Activated effector memory CD4-positive, alpha-beta T cell treated with Interleukin-2 at 50 U/mL for 16 hours (primary cell): ENCODE data around the gene TANC1.
A peak's percentile ranks its signal among the peaks of the same experiment; 100 is the strongest.

Experiments
- DNase-seq: peaks from one replicate; pipeline ENCODE4 v3.0.0-alpha.2; 2020

Gene TANC1

DNA sequence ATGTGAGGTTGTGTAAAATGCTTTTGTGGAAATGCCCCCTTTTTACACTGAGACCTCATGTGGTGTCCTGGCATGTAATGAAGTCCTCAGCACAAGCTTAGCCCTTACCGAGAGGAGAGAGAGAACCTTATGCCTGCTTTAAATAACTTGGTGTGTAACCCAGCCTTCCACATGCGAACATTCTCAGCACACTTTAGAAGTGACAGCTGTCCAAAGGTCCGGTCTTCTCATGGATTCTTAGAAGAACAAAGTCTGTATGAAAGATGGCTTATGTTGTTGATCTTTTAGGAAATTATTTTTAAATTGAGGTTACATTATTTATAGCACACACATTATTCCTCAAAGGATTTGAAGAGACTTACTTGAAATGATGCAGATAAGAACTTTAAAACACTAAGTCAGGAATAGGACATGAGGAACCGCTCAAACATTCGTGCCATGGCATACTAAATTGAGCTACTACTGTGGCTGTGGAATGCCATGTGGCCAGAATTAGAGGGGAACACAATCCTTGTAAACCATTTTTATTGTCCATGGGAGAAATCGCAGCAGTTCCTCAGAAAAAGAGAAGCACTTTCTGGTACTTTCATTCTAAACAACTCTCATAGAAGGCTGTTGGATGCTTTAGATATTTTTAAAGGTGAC, 238.4 kb downstream of the TANC1 start:
- DNase-seq = no peak

DNA sequence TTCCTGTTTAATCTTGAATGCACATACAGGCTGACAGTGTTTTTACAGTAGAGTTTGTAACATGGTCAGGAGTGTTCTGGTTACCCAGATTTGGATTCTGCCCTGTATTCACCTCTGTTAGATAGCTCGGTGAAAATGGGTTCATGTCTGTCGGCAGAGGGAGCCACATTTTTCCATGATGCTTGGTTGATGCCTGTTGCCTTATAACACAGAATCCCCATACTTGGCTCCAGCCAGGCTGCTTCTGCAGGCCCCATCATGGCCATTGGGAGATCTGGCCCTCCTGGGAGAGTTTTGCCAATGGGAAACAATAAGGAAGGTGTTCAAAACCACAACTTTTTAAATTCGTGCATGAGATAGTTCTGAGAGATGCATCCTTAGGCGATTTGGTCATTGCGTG, 240.0 kb downstream of the TANC1 start:
- no peak for DNase-seq

DNA sequence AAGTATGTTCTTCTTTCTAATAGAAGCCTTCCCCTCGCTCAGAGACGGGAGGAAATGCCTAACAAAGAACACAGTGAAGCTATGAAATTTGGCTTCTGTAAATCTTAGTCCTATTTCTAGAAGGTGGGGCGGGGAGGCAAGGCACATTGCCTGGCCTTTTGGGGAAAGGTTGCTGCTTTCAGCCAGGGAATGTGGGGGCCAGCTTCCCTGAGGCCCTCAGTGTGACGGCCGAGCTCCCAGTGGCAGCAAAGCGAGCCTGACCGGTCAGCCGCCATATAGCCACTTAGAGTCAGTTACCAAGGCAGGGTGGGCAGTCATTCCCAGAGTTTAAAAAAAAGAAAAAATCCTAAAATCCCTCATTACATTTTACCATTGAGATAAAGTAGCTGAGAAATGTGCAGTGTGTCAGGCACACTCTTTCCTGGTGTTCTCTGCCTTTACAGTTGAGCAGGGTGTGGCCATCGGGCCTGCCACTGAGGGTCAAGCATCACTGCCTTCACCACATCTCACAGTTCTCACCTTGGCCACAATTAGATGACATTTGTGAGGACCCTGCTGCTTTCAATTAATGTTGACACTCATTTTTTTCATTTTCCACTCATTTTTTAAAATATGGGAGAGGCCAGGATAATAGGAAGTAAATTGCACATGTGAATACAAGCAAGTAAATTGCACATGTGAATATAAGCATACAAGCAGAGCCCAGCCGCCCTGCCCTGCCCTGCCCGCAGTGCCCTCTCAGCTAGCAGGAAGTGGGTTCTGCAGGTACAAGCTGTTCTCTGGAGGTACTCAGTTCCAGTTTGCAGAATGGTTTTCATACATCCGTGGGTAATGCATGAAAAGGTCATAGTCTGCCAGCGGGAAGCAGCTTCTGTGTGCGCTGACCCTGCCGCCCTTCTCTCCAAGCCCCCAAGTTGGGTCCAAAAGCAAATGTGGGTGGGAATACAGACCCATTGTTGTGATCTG, 241.2 kb downstream of the TANC1 start:
- DNase-seq = peak; percentile 49

DNA sequence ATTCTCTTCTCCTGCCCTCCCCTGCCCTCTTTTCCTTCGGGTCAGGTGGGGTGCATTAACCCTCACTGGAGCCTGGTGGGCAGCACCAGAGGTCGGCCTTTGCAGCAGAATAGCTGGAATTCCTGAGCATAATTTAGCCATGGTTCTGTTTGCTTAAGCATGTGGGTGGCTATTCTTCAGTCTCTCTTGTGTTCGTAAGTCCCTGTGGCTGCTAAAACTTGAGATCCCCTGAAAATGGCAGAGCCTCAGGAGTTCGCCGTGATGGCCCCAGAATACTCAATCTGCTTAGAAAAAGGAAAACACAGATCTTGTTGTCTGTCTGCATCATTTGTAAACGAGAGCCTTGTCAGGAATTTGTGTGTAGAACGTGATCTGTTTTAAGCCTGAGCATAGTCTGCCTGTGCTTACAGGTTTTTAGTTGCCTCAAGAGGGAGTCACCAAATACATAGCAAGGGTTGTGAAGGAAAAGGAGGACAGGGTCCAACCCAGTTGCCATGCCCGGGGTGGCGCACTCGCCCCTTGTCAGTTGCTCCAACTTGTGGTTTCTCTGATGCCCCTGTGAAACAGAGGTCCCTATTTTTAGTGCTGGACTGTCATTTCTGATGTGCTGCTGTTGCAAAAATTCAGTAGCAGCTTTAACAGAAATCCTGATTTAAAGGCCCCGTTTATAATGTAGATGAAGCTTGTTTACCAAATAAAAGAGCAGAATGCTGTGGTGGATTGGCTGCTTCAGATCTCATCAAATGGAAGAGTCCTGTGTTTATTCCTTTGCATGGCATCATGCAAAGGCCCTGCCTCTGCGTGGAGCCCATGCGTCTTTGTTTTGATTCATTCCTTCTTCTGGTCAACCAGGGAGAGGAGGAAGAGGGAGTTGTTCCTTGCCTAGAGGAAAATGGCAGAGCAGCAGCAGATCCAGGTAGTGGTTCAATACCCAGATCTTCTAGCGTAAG, 243.3 kb downstream of the TANC1 start:
- DNase-seq = no peak

DNA sequence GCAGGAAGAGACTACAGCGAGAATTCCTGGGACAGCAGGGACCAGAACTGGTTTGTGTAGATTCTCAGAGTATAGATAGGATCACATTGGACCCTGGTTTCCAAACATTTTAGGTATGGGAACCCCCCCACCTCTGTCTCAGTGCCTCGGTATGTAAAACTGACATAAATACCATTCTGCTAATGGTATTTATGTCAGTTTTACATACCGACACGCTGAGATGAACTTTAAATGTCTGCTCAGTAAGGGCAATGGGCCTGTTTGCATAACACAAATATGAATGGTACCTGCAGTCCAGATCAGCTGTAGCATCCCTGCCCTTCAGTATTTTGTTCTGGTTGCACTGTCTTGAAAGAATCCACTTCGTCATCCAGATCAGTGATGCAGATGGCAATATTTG, 244.9 kb downstream of the TANC1 start:
- DNase-seq = no peak

DNA sequence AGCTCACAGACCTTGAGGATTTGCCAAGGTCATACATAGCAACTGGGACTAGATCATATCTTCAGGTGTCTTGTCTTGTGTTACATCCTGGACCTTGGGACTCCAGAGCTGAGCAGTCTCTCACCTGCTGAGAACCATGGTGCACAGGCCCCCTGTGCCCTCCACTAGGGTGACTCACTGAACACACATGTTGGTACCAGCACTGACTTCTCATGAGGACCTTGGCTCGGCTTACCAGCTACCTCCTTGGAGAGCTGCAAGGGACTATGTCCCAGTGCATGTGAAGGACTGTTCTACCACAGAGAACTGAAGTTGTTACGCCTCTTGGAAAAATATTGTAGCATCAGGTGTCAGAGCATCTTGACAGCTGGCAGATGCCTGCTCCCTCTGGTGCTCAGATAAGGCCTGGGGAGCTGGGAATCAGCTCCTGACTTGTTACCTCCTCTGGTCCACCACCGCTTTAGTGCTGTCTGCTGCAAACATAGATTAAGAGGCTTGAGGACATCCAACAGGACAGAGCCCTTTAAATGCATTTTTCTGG, 246.0 kb downstream of the TANC1 start:
- DNase-seq = no peak

DNA sequence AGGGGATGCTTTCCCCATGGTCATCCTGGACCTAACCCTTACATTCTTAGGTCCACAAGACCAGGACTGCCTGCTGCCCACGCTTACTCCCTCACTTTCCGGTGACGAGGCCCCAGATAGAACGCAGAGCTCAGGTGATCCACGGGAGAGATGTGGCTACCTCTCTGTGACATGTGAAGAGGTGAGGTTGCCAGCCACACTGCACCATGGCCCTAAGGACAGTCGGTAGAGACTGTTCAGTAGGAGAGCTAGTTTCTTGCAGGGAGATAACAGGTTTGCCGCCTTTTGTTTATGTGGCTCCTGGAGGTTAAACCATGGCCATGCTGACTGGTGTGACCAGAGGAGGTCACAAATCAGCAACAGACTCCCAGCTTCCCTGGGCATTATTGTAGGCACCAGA, 246.7 kb downstream of the TANC1 start:
- DNase-seq = no peak

DNA sequence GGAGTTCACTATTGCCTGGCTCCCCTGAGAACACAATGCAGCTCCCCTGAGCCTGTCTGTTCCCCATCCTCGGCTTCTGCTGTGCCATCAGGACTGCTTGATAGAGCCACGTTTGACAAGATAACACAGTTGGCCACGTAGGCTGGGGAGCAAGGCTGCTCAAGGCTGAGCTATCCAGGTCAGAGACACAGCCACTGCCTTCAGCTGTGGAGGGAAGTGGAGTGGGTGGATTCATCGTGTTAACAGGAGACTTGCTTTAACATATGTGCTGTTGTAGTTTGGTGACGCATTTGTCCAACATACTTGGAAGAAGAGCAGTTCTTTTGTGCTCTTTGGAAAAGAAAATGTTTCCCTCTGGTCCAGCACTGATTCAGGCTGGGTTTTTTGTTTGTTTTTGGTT, 249.2 kb downstream of the TANC1 start:
- no peak for DNase-seq

DNA sequence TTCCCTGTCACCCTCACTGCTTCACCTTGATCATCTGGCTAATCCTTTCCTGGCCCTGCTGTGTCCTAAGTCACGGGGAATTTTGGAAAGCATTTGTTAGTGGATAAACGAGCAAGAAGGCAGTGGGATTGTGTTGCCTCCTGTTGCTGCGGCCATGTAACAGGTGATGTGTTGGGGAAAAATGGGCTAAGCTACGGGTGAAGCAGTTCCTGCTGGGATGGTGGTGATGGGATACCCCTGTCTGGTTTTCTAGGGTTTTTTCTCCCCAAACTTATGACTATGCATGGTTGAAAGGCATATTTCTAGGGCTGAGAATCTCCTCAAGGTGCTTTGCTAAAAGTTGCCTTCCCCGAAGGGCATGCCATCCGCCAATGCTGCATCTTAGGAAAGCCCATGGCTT, 249.9 kb downstream of the TANC1 start:
- no peak for DNase-seq

DNA sequence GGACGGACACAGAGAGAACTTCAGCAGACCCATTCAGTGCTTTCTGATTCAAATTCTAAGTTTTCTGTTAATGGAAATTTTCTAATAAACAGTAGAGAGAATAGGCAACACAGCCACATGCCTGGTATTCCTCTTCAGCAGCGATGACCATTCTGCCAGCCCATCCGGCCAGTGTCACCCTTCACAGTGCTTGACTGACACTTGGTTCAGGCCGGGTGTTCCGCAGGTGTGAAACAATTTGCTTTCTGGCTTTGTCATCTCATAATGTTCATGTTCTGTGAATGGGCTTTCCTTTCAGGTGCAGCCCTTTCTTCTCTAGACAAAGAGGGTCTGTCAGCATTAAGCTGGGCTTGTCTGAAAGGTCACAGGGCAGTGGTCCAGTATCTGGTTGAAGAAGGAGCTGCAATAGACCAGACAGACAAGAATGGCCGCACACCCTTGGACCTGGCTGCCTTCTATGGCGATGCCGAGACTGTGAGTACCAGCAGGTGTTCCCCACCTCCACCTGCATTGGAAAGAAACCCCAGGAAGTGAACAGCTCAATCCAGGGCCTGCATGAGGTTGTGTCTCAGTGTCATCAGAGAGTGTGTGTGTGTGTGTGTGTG, 251.1 kb downstream of the TANC1 start:
- DNase-seq = no peak

DNA sequence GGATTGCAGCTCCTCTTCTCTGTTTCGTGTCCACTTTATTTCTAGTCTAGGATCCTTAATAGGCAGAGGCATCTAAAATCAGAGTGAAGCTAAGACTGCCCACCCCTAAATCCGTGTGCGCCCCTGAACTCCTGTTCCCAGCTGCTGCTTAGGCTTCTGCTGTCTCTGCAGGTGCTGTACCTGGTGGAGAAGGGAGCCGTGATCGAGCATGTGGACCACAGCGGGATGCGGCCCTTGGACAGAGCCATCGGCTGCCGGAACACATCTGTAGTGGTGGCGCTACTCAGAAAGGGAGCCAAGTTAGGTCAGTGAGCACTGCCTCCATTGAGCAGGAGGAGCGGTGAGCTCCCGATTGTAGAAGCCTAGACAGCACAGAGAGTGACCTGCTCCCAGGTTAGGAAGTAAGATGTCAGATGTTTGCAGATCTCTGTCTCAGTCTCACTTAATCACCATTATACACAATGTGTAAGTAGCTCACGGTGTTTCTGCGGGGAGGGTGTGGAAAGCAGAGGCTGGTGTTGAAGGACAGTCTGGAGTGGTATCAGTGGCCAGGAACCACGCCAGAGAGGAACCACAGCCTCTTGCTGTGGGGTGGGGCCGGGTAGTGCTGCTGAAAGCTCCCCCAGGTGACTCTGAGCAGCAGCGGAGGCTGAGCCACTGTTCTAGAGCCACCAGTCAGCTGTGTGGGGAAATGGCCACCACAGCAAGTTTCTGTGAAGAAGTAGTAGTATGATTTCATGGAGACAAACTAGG, 255.8 kb downstream of the TANC1 start:
- no peak for DNase-seq

DNA sequence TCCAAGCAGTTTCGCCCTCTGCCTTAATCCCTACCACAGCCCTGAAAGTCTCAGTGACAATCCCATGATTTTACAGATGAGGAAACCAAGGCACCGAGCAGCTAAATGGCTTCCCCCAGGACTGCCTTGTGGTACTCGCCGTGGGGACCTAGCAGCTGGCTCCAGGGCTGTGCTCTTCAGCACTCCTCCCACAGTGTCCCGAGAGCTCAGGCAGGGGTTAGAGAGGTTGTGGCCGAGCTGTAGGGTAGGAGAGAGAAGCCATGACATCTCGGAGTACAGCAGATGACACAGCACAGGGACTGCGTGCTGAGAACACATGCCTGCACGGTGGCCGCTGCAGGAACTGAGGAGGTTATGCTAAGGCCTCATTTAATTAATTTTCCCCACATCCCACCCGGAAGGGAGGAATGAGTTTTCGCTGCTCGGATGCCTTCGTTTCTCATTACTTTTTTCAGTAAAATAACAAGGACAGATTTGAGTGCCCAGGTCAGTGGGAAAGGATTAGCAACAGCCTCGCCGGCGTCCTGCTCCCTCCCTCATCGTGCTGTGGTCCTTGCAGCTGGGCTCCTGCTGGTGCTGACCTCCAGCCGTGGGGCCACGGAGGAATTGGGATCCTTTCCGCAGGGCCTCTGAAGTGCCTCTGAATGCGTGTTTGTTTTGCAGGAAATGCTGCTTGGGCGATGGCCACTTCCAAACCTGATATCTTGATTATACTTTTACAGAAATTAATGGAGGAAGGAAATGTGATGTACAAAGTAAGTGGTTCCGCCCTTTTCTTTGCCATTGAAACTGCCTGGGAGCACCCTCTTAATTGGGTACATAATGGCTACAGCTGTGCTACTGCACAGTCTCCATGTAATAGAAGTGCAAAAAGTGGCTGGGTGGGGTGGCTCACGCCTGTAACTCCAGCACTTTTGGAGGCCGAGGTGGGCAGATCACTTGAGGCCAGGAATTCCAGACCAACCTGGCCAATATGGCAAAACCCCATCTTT, 256.9 kb downstream of the TANC1 start:
- DNase-seq = no peak

DNA sequence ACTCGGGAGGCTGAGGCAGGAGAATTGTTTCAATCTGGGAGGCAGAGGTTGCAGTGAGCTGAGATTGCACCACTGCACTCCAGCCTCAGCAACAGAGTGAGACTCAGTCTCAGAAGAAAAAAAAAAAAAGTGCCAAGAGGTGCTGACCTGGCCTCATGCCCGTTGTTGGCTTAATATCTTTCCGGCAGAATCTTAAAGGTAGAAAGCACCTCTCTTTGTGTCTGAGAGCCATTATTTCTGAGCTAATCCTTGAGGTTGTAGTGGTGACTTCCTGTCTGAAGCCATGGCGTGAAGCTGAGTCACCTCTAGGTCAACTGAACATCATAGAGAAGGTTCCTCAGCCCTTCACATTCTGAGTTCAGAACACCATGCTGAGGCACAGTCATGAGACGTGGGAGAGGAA, 257.6 kb downstream of the TANC1 start:
- no peak for DNase-seq

DNA sequence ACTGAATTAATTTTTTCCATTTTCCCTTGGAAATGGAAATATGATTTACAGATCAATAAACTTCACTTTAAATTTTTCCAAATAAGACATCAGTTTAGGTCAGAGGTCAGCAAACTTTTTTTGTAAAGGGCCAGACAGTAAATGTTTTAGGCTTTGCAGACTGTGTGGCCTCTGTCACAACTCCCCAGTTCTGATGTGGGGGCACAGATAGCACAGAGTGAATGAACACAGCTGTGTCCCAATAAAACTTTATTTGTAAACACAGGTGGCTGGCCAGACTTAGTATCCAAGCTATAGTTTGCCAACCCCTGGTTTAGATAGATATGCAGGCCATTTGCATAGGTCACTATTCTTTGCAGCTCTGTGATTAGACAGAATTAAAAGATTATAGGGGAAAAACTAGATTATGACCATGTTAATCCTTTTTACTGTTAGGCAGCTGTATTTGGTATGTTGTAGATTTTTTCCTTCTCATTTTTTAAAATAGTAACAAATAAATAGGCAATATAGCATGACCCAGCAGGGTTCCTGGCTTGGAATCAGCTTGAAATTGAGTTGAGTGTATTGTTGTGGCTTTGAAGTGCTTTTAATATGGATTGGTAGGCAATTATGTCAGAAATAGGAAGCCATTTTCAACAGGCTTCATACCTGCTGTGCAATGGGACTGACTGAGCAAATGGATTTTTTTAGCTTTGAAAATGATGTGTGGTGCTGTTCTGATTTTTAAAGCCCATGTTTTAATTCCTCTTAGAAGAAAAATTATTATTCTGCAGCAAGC, 258.4 kb downstream of the TANC1 start:
- no peak for DNase-seq

DNA sequence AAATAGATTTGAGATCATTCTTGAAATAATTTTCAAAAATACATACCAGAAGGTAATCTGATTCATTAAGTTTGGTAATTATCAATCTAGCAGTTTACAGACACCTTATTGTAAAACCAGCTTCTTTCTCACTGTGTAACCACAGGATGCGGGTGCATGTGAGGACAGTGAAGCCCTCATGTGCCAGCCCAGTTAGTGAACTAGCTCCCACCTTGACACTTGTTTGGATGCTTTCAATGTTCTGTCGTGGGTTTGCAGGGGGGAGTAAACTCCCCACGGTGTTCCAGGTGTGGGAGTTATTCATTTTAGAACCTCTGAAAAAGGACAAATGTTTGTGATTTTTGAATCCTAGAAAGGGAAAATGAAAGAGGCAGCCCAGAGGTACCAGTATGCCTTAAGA, 259.0 kb downstream of the TANC1 start:
- no peak for DNase-seq

DNA sequence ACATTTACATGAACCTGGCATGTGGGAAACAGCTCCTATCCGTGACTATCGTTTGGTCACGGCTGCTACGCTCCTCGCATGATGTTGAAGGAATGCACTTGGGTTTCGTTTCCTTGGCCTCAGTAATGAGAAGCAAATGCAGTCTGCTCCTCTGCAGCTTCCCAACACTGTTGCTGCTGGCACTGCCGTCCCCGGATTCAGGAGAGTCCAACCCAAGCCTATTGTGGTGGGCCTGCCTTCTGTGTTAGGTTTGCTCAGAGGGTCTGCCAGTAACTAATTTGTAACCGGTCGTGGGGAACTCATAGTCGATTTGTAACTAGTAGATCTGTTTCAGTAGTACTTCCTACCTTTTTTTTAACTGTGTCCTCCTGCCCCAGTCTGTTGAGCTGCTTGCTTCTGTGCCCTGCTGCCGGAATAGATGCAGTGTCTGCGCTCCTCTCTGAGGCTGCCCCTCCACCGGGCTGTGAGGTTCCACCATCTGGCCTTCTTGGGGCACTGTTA, 259.7 kb downstream of the TANC1 start:
- DNase-seq = no peak

DNA sequence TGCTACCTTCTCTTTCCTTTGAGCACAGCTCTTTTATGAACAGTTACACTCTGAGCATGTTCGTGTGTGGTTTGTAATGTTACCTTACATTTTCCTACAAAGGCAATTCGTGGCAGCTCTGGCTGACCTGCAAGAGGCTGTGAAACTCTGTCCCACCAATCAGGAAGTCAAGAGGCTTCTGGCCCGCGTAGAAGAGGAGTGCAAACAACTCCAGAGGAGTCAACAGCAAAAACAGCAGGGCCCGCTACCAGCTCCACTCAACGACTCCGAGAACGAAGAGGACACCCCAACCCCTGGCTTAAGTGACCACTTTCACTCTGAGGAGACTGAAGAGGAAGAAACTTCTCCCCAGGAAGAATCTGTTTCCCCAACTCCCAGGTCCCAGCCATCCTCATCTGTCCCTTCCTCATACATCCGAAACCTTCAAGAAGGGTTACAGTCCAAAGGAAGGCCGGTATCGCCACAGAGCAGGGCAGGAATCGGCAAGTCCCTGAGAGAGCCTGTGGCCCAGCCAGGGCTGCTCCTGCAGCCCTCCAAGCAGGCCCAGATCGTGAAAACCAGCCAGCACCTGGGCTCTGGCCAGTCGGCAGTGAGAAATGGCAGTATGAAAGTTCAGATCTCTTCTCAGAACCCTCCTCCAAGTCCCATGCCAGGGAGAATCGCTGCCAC, 261.2 kb downstream of the TANC1 start:
- no peak for DNase-seq

DNA sequence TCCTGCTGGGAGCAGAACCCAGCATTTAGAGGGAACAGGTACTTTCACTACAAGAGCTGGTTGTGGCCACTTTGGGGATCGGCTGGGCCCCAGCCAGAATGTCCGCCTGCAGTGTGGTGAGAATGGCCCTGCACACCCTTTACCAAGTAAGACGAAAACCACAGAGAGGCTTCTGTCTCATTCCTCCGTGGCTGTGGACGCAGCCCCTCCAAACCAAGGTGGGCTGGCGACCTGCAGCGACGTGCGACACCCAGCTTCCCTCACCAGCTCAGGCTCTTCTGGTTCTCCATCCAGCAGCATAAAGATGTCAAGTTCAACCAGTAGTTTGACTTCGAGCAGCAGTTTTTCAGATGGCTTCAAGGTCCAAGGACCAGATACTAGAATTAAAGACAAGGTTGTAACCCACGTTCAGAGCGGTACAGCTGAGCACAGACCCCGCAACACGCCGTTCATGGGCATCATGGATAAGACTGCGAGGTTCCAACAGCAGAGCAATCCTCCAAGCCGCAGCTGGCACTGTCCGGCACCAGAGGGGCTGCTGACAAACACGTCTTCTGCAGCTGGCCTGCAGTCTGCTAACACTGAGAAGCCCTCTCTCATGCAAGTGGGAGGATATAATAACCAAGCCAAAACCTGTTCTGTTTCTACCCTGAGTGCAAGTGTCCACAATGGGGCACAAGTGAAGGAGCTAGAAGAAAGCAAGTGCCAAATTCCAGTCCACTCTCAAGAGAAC, 261.9 kb downstream of the TANC1 start:
- DNase-seq = no peak
